Measurements from ENCODE around the gene CPT1B.

DNA sequence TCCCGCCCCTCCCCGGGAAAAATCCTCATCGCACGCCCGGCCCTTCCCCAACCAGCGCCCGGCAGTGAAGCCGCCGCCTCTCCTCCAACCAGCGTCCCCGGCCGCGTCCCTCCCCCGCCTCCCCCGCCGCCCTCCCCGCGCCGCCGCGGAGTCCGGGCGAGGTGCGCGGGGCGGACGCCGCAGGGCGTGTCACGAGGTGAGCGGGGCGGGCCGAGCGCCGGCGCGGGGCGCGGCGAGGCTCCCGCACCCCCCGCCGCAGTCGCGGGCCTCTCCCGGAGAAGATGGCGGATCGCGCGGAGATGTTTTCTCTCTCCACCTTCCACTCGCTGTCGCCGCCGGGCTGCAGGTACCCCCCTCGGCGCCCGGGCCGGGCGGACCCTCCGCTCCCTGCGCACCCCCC lies 22.3 kb upstream of the CPT1B start, which contains the start of gene MAPK8IP2:
- TF ChIP-seq SMC3 (IDR thresholded peaks at IDR 0.05; ENCODE audit: borderline replicate concordance, low read length) (no peak), IRF5 (IDR thresholded peaks at IDR 0.05; ENCODE audit: borderline replicate concordance) (no peak)
